HCT116 (cell line): ENCODE data around the gene OSBPL1A. TPM values are rescaled to one million over a fixed set of nuclear protein-coding genes. Genes with fewer than 3 reads are reported as not detected.

Experiments
- ATAC-seq: fragments of 200-7000 bp; cut with Tn5 transposase; 2 replicates; pipeline ENCODE4 v1.9.1; 2020; ENCODE audit warnings: mild to moderate bottlenecking, moderate library complexity
- BruUV-seq: library from RNA; stranded (reverse); fragments of 400-500 nt; replicated peaks from 2 replicates; lab custom pipeline; 2021; lab: Mats Ljungman, UMichigan
- CTCF ChIA-PET: fragments of 300-600 bp; sonication (Branson Sonifier 250); formaldehyde crosslinking; loops from one replicate; lab custom pipeline; 2021; ENCODE audit warnings: antibody characterized with exemption; lab: Charles Lee
- POLR2A ChIA-PET: fragments of 300-600, 350-600 bp; sonication (Branson Sonifier 250); formaldehyde crosslinking; loops from one replicate; lab custom pipeline; 2021; ENCODE audit warnings: antibody characterized with exemption; lab: Charles Lee
- RAD21 ChIA-PET, 2 experiments: fragments of 300-600 bp; sonication (Branson Sonifier 250); formaldehyde crosslinking; loops; one replicate each; lab custom pipeline; 2023; ENCODE audit warnings: low total read pairs in 2 of 2; ENCODE audit not compliant: uncharacterized antibody in 2 of 2, unreplicated experiment in 2 of 2, low non-redundant PET in 1 of 2; lab: Charles Lee
- DNase-seq: peaks from one replicate; pipeline ENCODE4 v3.0.0-alpha.2; 2010; ENCODE audit warnings: low read depth, low spot score
- H2AFZ ChIP-seq: fragments of 200-600 bp; shearing (Covaris generic), sonication (generic); 2 replicates; pipeline ENCODE4 v1.6.1; 2017; ENCODE audit warnings: low read depth, mixed run types, mixed read lengths, antibody characterized with exemption, low read length; ENCODE audit not compliant: poor library complexity, severe bottlenecking
- H3K27ac ChIP-seq: 2 replicates; pipeline ENCODE4 v1.5.1; 2012; ENCODE audit warnings: low read depth, low read length
- H3K27me3 ChIP-seq: fragments of 200-600 bp; sonication (generic); 2 replicates; pipeline ENCODE4 v1.6.1; 2016; ENCODE audit warnings: mixed run types, low read length, mixed read lengths; ENCODE audit not compliant: insufficient read depth
- H3K36me3 ChIP-seq, 2 experiments: fragments of 200-500 bp in 1 of 2; fragments of 200-600 bp in 1 of 2; sonication (Bioruptor generic) in 1 of 2; sonication (generic) in 1 of 2; 2 replicates each; pipeline versions ENCODE4 v1.5.1 to v1.6.1; 2014 to 2016; ENCODE audit warnings: low read length in 2 of 2, inconsistent platforms in 1 of 2, mixed read lengths in 1 of 2, mixed run types in 1 of 2; ENCODE audit not compliant: insufficient read depth in 2 of 2, control insufficient read depth in 1 of 2
- H3K4me1 ChIP-seq, 2 experiments: fragments of 200-600 bp in 1 of 2; sonication (generic) in 1 of 2; 2 replicates each; pipeline versions ENCODE4 v1.5.1 to v1.6.1; 2012 to 2017; ENCODE audit warnings: low read length in 2 of 2, inconsistent platforms in 1 of 2, mild to moderate bottlenecking in 1 of 2, mixed read lengths in 1 of 2, mixed run types in 1 of 2, moderate library complexity in 1 of 2; ENCODE audit not compliant: insufficient read depth in 2 of 2, control insufficient read depth in 1 of 2
- H3K4me2 ChIP-seq: fragments of 200-600 bp; sonication (generic); 2 replicates; pipeline ENCODE4 v1.6.1; 2017; ENCODE audit warnings: mixed run types, low read length, mixed read lengths
- H3K4me3 ChIP-seq, 2 experiments: fragments of 200-600 bp in 1 of 2; sonication (generic) in 1 of 2; replicated peaks in 1 of 2; 2 replicates each; pipeline ENCODE4 v1.5.1; 2011 to 2016; ENCODE audit warnings: low read length in 2 of 2, control low read depth in 1 of 2, low read depth in 1 of 2, mild to moderate bottlenecking in 1 of 2, mixed read lengths in 1 of 2, mixed run types in 1 of 2
- H3K79me2 ChIP-seq: fragments of 200-600 bp; sonication (generic); 2 replicates; pipeline ENCODE4 v1.6.1; 2017; ENCODE audit warnings: mild to moderate bottlenecking, mixed run types, low read length, moderate library complexity, mixed read lengths; ENCODE audit not compliant: insufficient read depth
- H3K9ac ChIP-seq: fragments of 200-600 bp; sonication (generic); 2 replicates; pipeline ENCODE4 v1.6.1; 2016; ENCODE audit warnings: low read length, mixed read lengths
- H3K9me2 ChIP-seq: fragments of 200-600 bp; sonication (generic), shearing (Covaris generic); 2 replicates; pipeline ENCODE4 v1.6.1; 2017; ENCODE audit warnings: mixed run types, mild to moderate bottlenecking, moderate library complexity; ENCODE audit not compliant: insufficient read depth
- H3K9me3 ChIP-seq, 2 experiments: fragments of 200-500 bp in 1 of 2; fragments of 200-600 bp in 1 of 2; sonication (Bioruptor generic) in 1 of 2; sonication (generic) in 1 of 2; 2 replicates each; pipeline ENCODE4 v1.6.1; 2014 to 2017; ENCODE audit warnings: low read length in 2 of 2, mixed read lengths in 2 of 2, inconsistent platforms in 1 of 2, low read depth in 1 of 2, mild to moderate bottlenecking in 1 of 2, mixed run types in 1 of 2, moderate library complexity in 1 of 2; ENCODE audit not compliant: control insufficient read depth in 1 of 2, insufficient read depth in 1 of 2
- H4K20me1 ChIP-seq: fragments of 200-600 bp; sonication (generic), shearing (Covaris generic); 2 replicates; pipeline ENCODE4 v1.6.1; 2017; ENCODE audit warnings: mixed run types, mild to moderate bottlenecking, moderate library complexity; ENCODE audit not compliant: insufficient read depth
- CBX3 ChIP-seq: IDR thresholded peaks from 2 replicates; pipeline ENCODE4 v1.6.1; 2012; ENCODE audit warnings: low read depth
- CEBPB ChIP-seq: IDR thresholded peaks from 2 replicates; pipeline ENCODE4 v1.6.1; 2012; ENCODE audit warnings: low read depth
- CTCF ChIP-seq, 3 experiments: fragments of 200-600 bp in 1 of 3; sonication (generic) in 1 of 3; IDR thresholded peaks in 2 of 3; conservative IDR thresholded peaks in 1 of 3; 2 replicates each; pipeline ENCODE4 v1.5.1; 2012 to 2017; ENCODE audit warnings: low read depth in 2 of 3, low read length in 2 of 3, antibody characterized with exemption in 1 of 3, borderline replicate concordance in 1 of 3, control low read depth in 1 of 3, mild to moderate bottlenecking in 1 of 3, mixed read lengths in 1 of 3, mixed run types in 1 of 3, moderate library complexity in 1 of 3; ENCODE audit not compliant: insufficient read depth in 1 of 3
- EGR1 ChIP-seq: IDR thresholded peaks from 2 replicates; pipeline ENCODE4 v1.6.1; 2012; ENCODE audit warnings: low read depth
- ELF1 ChIP-seq: IDR thresholded peaks from 2 replicates; pipeline ENCODE4 v1.6.1; 2012; ENCODE audit warnings: low read depth, borderline replicate concordance
- EZH2 ChIP-seq: fragments of 200-600 bp; sonication (generic); IDR thresholded peaks from 2 replicates; pipeline ENCODE4 v1.6.1; 2017; ENCODE audit warnings: antibody characterized with exemption, mixed run types
- EZH2phosphoT487 ChIP-seq: fragments of 200-600 bp; IDR thresholded peaks from 2 replicates; pipeline ENCODE4 v1.6.1; 2018; ENCODE audit warnings: antibody characterized with exemption, borderline replicate concordance
- FOSL1 ChIP-seq: IDR thresholded peaks from 2 replicates; pipeline ENCODE4 v1.6.1; 2012; ENCODE audit warnings: low read depth
- JUND ChIP-seq: IDR thresholded peaks from 2 replicates; pipeline ENCODE4 v1.6.1; 2012
- POLR2A ChIP-seq: IDR thresholded peaks from 2 replicates; pipeline ENCODE4 v1.7.0; 2011; ENCODE audit warnings: borderline replicate concordance; ENCODE audit not compliant: insufficient read depth, insufficient read length; ENCODE audit errors: extremely low read depth
- POLR2AphosphoS5 ChIP-seq: IDR thresholded peaks from 2 replicates; pipeline ENCODE4 v1.6.1; 2011; ENCODE audit warnings: mild to moderate bottlenecking, low read depth, low read length, moderate library complexity
- RAD21 ChIP-seq: IDR thresholded peaks from 2 replicates; pipeline ENCODE4 v1.6.1; 2012; ENCODE audit warnings: low read depth, mild to moderate bottlenecking
- REST ChIP-seq: IDR thresholded peaks from 2 replicates; pipeline ENCODE4 v1.6.1; 2012; ENCODE audit warnings: low read depth
- SIN3A ChIP-seq: IDR thresholded peaks from 2 replicates; pipeline ENCODE4 v1.6.1; 2012; ENCODE audit warnings: low read depth
- SP1 ChIP-seq: IDR thresholded peaks from 2 replicates; pipeline ENCODE4 v1.6.1; 2012; ENCODE audit warnings: low read depth
- TCF7L2 ChIP-seq: IDR thresholded peaks from 2 replicates; pipeline ENCODE4 v1.7.0; 2011; ENCODE audit warnings: borderline replicate concordance, inconsistent platforms; ENCODE audit not compliant: insufficient read depth, insufficient read length; ENCODE audit errors: extremely low read depth
- YY1 ChIP-seq: IDR thresholded peaks from 2 replicates; pipeline ENCODE4 v1.6.1; 2011; ENCODE audit warnings: low read length, low read depth, moderate library complexity, mild to moderate bottlenecking; ENCODE audit not compliant: insufficient replicate concordance; ENCODE audit errors: extremely low read depth
- ZBTB33 ChIP-seq: IDR thresholded peaks from 2 replicates; pipeline ENCODE4 v1.6.1; 2011; ENCODE audit warnings: mild to moderate bottlenecking, low read length, moderate library complexity; ENCODE audit not compliant: insufficient replicate concordance; ENCODE audit errors: extremely low read depth
- ZNF274 ChIP-seq: fragments of 200-500 bp; sonication (Bioruptor generic); IDR thresholded peaks from 2 replicates; pipeline ENCODE4 v1.6.1; 2014; ENCODE audit warnings: mild to moderate bottlenecking, low read depth, low read length, inconsistent platforms
- intact Hi-C: fragments of 100-400 bp; cut with micrococcal nuclease; formaldehyde crosslinking; loops from 2 replicates; pipeline ENCODE4 v1.10.0; 2022
- total RNA-seq: library from RNA; stranded (reverse); gene quantifications from one replicate; pipeline ENCODE4 v1.2.1, GENCODE V29; 2021; ENCODE audit not compliant: unreplicated experiment

The OSBPL1A gene
- total RNA-seq, 1 experiment from 2014 or later = 18.9 TPM

GRCh38 chr18:24408496-24408895, 10.9 kb upstream of the OSBPL1A start:
- DNase-seq (no peak), ATAC-seq (no peak)

More at GRCh38 chr18:24408496-24408895, 10.9 kb upstream of the OSBPL1A start:
- ChIA-PET RAD21 (no interaction called here), CTCF (no interaction called here), POLR2A (no interaction called here)
- intact Hi-C loops = no loop called here
- H3K4me2 ChIP-seq = no peak overlapping the region
- no peaks in the 10 kb centered on the region for H3K79me2 ChIP-seq
- no peaks in the 10 kb centered on the region for H3K9me2 ChIP-seq
- TF ChIP-seq JUND (no peak), CEBPB (no peak), POLR2A (no peak), ZNF274 (no peak), EZH2phosphoT487 (no peak), ZBTB33 (no peak), EZH2 (no peak), CTCF (IDR thresholded peaks at IDR 0.05 in 2 of 3, conservative IDR thresholded peaks at IDR 0.05 in 1 of 3; ENCODE audit: borderline replicate concordance in 1 of 3, insufficient read depth in 1 of 3, low read depth in 2 of 3, low read length in 2 of 3) (no peak), EGR1 (no peak), YY1 (no peak), CBX3 (no peak), RAD21 (no peak), POLR2AphosphoS5 (no peak), SIN3A (no peak), REST (no peak), FOSL1 (no peak), TCF7L2 (no peak), SP1 (no peak), ELF1 (no peak)
- H2AFZ ChIP-seq = no peak overlapping the region
- no peaks in the 10 kb centered on the region for H3K4me1 ChIP-seq
- H3K27me3 ChIP-seq = no peaks in the 10 kb centered on the region
- no peak overlapping the region for H3K27ac ChIP-seq
- H3K9ac ChIP-seq = no peak overlapping the region
- no peaks in the 10 kb centered on the region for H3K9me3 ChIP-seq
- H3K36me3 ChIP-seq = no peaks in the 10 kb centered on the region
- no peaks in the 10 kb centered on the region for H4K20me1 ChIP-seq
- no TSS peak for BruUV-seq
- H3K4me3 ChIP-seq = no peak overlapping the region
